Measurements from ENCODE around the gene LTBP3.

Gene LTBP3

DNA sequence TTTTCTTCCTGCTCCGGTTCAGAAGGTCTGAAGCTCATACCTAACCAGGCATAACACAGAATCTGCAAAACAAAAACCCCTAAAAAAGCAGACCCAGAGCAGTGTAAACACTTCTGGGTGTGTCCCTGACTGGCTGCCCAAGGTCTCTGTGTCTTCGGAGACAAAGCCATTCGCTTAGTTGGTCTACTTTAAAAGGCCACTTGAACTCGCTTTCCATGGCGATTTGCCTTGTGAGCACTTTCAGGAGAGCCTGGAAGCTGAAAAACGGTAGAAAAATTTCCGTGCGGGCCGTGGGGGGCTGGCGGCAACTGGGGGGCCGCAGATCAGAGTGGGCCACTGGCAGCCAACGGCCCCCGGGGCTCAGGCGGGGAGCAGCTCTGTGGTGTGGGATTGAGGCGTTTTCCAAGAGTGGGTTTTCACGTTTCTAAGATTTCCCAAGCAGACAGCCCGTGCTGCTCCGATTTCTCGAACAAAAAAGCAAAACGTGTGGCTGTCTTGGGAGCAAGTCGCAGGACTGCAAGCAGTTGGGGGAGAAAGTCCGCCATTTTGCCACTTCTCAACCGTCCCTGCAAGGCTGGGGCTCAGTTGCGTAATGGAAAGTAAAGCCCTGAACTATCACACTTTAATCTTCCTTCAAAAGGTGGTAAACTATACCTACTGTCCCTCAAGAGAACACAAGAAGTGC is 60.0 kb downstream of the LTBP3 start:
- H3K27me3 Mint-ChIP-seq, result no peaks in the 10 kb centered on the region
- H3K9me3 Mint-ChIP-seq, result no peaks in the 10 kb centered on the region
- DNase-seq (peak; percentile 49 to 55 (median 52)), ATAC-seq (replicated peaks) (peak; percentile 18)
- H3K4me3 Mint-ChIP-seq, result no peak overlapping the region
- H3K4me1 Mint-ChIP-seq (ENCODE audit: low read depth in 2 of 2), result peaks cover 27 to 28% of the 10 kb centered on the region in 2 donors
- no peaks in the 10 kb centered on the region for H3K36me3 Mint-ChIP-seq (ENCODE audit: insufficient read depth)
- no peak overlapping the region for H3K27ac Mint-ChIP-seq

DNA sequence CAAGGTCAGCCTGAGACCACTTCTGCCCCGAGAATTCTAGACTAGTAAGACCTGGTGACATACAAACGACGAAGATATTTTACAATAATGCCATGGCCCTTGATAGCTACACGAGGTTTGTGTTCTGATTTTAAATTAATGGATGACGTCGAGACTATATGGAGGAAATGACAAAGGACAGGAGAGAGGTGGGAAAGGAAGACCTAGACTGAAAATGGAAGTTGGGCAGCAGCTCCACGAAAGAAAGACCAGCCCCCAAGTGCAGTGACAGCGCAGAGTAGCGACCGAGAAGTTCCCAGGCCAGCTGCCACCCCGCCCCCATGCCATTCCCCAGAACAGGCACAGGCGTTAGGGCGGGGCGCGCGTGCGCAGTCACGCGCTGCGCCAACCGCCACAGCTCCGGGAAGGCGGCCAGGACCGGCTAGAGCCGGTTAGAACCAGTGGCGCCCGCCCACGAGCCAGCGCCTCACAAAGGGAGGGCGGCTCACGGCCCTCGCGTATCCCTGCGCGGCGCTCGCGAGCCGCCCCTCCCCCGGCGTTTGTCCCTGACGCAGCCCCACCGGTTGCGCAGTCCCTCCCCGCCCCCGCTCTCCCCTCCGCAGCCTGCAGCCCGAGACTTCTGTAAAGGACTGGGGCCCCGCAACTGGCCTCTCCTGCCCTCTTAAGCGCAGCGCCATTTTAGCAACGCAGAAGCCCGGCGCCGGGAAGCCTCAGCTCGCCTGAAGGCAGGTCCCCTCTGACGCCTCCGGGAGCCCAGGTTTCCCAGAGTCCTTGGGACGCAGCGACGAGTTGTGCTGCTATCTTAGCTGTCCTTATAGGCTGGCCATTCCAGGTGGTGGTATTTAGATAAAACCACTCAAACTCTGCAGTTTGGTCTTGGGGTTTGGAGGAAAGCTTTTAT is 60.8 kb downstream of the LTBP3 start:
- ATAC-seq (replicated peaks) (peak; percentile 82), DNase-seq (peak; percentile 92 to 93 (median 93))
- Mint-ChIP-seq H3K27ac (no peak overlapping the region), H3K36me3 (ENCODE audit: insufficient read depth) (no peaks in the 10 kb centered on the region), H3K4me1 (ENCODE audit: low read depth in 2 of 2) (peaks cover 23 to 25% of the 10 kb centered on the region in 2 donors), H3K9me3 (no peaks in the 10 kb centered on the region), H3K4me3 (no peak overlapping the region), H3K27me3 (no peaks in the 10 kb centered on the region)

DNA sequence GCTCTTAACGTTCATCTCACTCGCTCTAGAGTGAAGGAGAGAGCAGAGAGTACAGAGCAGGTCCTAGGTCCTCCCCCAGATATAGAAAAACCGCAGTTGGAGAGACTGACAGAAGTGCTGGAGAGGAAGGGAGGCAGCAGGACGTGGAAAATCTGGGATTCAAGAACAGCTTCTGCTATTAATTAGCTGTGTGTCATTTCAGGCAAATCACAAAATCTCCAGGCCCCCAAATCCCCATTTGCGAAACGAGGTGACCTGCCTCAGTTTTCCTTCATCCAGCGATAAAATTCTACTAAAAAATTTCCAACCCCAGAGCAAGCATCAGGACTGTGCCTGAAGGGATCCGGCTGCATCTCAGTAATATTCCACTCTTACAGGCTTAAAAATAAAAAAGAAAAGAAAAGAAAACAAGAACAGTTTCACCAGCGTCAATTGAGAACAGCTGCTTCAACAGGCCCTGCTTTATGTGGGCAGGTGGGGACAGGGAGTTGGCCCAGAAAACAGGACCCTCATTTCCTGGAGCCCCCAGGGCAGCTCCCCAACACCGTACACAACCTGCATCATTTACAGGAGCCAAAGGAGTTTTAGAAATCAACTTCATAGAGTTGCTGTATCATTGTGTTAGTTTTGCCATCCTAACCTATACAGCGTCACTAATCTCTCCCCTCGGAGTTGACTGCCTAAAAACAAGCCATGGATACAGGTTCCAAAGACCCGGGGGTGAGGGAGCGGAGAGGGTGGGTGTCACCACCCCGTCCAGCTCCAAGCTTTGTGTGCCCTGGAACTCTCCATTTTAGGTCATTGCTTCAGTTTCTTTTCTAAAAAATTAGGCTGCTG is 61.6 kb downstream of the LTBP3 start:
- ATAC-seq (replicated peaks), result no peak
- H3K36me3 Mint-ChIP-seq (ENCODE audit: insufficient read depth), result no peaks in the 10 kb centered on the region

DNA sequence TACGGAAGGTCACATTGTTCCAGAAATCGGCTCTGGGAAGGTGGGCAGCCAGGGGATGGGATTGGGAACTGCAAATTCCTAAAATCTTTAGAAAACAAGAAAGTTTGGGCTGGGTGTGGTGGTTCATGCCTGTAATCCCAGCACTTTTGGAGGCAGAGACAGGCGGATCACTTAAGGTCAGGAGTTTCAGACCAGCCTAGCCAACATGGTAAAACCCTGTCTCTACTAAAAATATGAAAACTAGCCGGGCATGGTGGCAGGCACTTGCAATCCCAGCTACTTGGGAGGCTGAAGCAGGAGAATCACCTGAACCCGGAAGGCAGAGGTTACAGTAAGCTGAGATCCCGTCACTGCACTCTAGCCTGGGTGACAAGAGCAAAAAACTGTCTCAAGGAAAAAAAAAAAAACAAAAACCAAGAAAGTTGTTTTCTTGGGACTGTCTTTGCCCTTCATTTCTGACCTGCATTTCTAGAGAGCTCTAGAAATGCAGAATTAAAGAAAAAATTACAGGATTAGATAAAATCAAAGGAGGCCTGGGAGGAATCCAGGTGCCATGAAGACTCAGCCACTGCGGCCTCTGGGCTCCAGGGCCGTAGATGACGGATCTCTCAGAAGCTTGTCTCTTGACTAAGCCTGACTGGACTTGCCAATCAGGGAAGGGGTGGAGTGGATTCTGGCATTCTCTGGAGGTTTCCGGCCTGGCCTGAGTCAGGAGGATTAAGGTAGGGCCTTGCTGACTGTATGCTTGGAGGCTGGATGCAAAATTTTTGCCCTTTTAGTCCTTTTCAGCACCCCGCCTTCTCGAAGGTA is 64.6 kb downstream of the LTBP3 start:
- no peak for ATAC-seq (replicated peaks)
- Mint-ChIP-seq H3K27me3 (no peaks in the 10 kb centered on the region), H3K9me3 (no peaks in the 10 kb centered on the region), H3K36me3 (ENCODE audit: insufficient read depth) (no peaks in the 10 kb centered on the region), H3K4me3 (no peak overlapping the region), H3K4me1 (ENCODE audit: low read depth in 2 of 2) (peaks cover 13 to 25% of the 10 kb centered on the region in 2 donors), H3K27ac (peak overlapping the region in 1 of 2 donors; percentile 26)
- no peak for DNase-seq

More for the DNA sequence above, 61.6 kb downstream of the LTBP3 start:
- H3K4me1 Mint-ChIP-seq (ENCODE audit: low read depth in 2 of 2), result peaks cover 18 to 25% of the 10 kb centered on the region in 2 donors
- H3K27me3 Mint-ChIP-seq, result no peaks in the 10 kb centered on the region
- H3K27ac Mint-ChIP-seq, result no peak overlapping the region
- H3K9me3 Mint-ChIP-seq, result no peaks in the 10 kb centered on the region
- no peak overlapping the region for H3K4me3 Mint-ChIP-seq
- DNase-seq, result no peak

DNA sequence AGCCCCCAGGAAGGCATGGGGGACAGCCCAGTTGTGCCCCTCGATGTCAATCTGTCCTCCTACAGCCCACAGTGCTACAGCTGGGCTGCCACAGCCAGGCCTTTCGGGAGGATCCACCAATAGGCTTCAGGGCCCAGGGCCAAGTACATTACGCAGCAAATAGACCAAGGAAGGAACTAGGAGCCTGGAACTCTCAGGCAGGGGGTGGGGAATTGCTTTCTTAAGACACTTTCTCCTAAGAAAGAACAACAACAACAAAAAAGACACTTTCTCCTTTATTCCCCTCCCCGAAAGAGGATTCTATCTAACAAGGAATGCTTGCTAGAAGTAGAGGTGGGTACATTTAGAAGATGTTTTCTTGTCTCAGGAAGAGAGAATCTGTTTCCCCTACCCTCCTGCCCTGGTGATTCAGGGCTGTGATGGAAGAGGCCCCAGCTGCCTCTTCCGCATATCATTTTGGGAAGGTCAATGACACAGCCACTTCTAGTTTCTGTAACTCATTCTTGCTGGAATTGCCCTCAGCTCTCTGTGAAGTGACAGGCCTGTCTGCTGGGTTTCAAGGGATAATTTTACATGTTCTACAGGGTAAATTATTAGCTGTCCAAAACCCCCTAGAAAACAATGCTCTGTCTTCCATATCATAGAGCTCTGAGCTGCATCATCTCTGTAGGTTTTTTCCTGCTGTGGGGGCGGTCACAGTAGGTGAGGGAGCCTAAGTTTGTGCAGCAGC is 65.4 kb downstream of the LTBP3 start:
- H3K27ac Mint-ChIP-seq, result peak overlapping the region in 1 of 2 donors; percentile 29
- peaks cover 13 to 24% of the 10 kb centered on the region in 2 donors for H3K4me1 Mint-ChIP-seq (ENCODE audit: low read depth in 2 of 2)
- DNase-seq (no peak), ATAC-seq (replicated peaks) (no peak)
- no peaks in the 10 kb centered on the region for H3K9me3 Mint-ChIP-seq
- H3K4me3 Mint-ChIP-seq, result no peak overlapping the region
- H3K36me3 Mint-ChIP-seq (ENCODE audit: insufficient read depth), result no peaks in the 10 kb centered on the region
- H3K27me3 Mint-ChIP-seq, result no peaks in the 10 kb centered on the region

DNA sequence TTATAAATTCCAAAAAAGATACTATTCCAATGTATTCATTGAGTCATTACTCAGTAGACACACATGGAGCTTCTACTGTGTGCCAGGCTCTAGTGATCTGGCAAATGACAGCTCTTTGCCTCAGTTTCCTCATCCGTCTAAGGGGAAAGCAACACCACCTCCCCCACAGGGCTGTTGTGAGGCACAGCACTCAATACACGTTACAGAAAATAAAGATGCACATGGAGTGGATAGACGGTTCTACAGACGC is 65.8 kb downstream of the LTBP3 start:
- H3K4me3 Mint-ChIP-seq, result no peak overlapping the region

DNA sequence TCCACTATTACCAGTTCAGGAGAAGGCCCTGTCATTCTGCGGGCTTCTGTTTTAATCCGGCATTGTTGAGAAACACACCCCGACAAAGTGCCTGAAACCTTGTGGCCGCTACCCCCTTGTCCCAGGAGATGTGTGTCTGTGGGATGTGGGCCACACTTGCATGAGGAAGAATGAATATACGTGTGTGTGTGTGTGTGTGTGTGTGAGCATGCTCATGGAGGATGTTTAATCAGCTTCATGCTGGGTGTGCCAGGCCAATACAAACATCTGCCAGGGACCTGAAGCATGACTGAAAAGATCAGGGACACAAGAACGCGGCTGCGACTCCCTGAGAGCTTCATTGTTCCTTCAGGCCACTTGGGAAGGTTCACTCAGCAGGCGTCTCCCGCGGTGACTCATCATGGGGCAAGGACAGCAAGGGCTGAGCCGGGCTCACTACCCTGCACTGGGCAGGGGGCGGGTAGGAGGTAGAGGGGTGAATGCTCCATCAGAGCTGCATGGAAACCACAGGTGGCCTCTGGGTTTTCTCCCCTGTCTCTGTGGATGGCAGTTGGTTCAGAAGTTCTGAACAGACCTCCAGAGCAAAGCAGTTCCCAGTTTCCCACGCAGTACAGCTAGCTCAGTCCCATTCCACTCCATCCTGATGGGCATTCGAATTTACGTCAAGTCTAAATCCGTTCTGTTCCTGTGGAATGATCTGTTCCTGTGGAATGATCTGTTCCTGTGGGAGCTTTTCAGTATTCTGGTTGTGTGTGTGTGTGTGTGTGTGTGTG is 66.4 kb downstream of the LTBP3 start:
- Mint-ChIP-seq H3K27ac (no peak overlapping the region), H3K4me3 (no peak overlapping the region)

More for the DNA sequence above, 65.8 kb downstream of the LTBP3 start:
- Mint-ChIP-seq H3K27me3 (no peaks in the 10 kb centered on the region), H3K4me1 (ENCODE audit: low read depth in 2 of 2) (peaks cover 13 to 20% of the 10 kb centered on the region in 2 donors), H3K9me3 (no peaks in the 10 kb centered on the region), H3K36me3 (ENCODE audit: insufficient read depth) (no peaks in the 10 kb centered on the region), H3K27ac (peak overlapping the region in 1 of 2 donors; percentile 29)
- DNase-seq, result no peak
- ATAC-seq (replicated peaks), result no peak

DNA sequence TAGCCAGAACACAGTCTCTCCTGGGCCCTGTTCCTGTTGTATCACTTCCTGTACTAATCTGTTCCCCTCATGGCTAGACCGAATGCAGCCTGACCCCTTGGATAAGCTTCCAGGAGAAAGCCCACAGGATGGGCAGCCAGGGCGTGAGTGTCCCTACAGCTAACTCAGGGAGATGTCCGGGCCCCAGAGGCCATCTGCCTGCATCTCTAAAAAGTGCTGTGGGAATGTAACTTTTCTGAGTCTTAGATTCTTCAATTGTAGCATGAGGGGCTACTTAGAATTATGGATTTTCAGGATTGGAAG is 67.0 kb downstream of the LTBP3 start:
- no peak for DNase-seq
- Mint-ChIP-seq H3K36me3 (ENCODE audit: insufficient read depth) (no peaks in the 10 kb centered on the region), H3K27ac (no peak overlapping the region)

More for the DNA sequence above, 66.4 kb downstream of the LTBP3 start:
- no peak for ATAC-seq (replicated peaks)
- Mint-ChIP-seq H3K4me1 (ENCODE audit: low read depth in 2 of 2) (peaks cover 8 to 15% of the 10 kb centered on the region in 2 donors), H3K36me3 (ENCODE audit: insufficient read depth) (no peaks in the 10 kb centered on the region), H3K27me3 (no peaks in the 10 kb centered on the region), H3K9me3 (no peaks in the 10 kb centered on the region)
- no peak for DNase-seq

DNA sequence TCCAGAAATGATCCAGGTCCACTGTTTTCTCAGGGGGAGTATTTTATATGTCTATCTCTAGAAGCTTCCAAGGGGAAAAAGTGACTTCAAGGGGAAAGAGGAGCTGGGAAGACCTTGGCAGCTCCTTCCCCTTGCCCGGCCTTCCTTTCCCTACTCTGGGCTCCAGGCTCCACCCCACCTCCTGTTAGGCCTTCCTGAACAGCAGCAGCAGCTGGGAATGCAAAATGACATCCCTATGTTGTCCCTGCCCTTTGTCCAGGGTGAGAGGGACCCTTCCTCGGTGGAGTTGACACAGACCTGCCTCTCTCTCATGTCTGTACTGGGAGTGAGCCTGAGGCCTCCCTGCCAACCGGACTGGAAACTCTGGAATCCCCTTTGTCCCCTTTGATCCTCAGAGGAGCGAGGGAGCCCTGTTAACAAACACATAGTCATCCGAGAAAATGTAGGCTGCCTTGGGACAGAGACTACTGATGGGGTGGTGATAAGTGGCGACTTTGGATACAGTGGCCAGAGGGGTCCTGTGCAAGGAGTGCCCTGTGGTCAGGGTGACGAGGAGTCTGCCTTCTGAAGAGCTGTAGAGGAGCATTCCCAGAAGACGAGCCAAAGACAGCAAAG is 68.3 kb downstream of the LTBP3 start:
- no peak overlapping the region for H3K27ac Mint-ChIP-seq
- no peaks in the 10 kb centered on the region for H3K36me3 Mint-ChIP-seq (ENCODE audit: insufficient read depth)
- H3K4me1 Mint-ChIP-seq (ENCODE audit: low read depth in 2 of 2), result peaks cover 0 to 9% of the 10 kb centered on the region in 2 donors

More for the DNA sequence above, 67.0 kb downstream of the LTBP3 start:
- ATAC-seq (replicated peaks), result no peak
- Mint-ChIP-seq H3K27me3 (no peaks in the 10 kb centered on the region), H3K4me1 (ENCODE audit: low read depth in 2 of 2) (peaks cover under 1 to 9% of the 10 kb centered on the region in 2 donors), H3K9me3 (no peaks in the 10 kb centered on the region), H3K4me3 (no peak overlapping the region)

DNA sequence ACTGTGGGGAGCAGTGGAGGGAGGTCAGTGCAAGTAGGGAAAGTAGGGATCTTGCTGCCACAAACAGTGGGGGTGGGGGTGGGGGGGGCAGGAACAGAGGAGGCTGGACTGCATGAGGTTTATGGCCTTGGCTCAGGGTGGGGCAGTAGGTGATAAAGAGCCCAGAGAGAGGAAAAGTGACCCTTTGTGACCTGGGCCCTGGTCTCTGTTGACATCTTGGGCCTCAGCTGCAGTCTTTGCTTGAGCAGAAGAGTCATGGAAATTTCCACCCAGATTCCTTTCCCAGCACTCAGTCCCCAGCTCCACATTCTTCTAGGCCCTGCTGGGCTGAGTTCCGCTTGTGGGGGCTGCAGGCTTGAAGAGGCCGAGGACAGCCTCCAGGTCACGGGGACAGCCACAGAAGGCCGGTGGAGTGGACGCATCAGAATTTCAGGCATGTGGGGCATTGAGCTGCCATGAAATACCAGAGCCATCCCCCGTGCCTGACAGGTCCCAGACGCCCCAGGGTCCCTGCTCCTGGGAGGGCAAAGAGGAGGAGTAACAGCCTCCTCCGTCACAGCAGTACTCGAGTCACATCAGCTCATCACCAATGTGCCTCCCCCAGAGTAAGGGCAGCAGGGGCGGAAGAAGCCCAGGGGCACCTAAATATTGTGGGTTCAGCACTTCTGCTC is 69.0 kb downstream of the LTBP3 start:
- Mint-ChIP-seq H3K9me3 (no peaks in the 10 kb centered on the region), H3K4me3 (no peak overlapping the region), H3K36me3 (ENCODE audit: insufficient read depth) (no peaks in the 10 kb centered on the region), H3K27me3 (no peaks in the 10 kb centered on the region), H3K27ac (no peak overlapping the region), H3K4me1 (ENCODE audit: low read depth in 2 of 2) (peaks cover 0 to 9% of the 10 kb centered on the region in 2 donors)
- no peak for ATAC-seq (replicated peaks)
- DNase-seq, result no peak

More for the DNA sequence above, 68.3 kb downstream of the LTBP3 start:
- no peaks in the 10 kb centered on the region for H3K9me3 Mint-ChIP-seq
- no peak overlapping the region for H3K4me3 Mint-ChIP-seq
- DNase-seq, result no peak
- ATAC-seq (replicated peaks), result no peak
- no peaks in the 10 kb centered on the region for H3K27me3 Mint-ChIP-seq

Measured in effector memory CD8-positive, alpha-beta T cell (primary cell).